ENCODE measurements around the gene CACNA2D3.

GRCh38 chr3:54211097-54211496 lies 88.7 kb downstream of the CACNA2D3 start:
- no peak for TF ChIP-seq HDGF (IDR thresholded peaks at IDR 0.05; ENCODE audit: borderline replicate concordance)
- TF ChIP-seq BHLHE40 (IDR thresholded peaks at IDR 0.05; ENCODE audit: borderline replicate concordance), result no peak
- no peak for TF ChIP-seq TARDBP (IDR thresholded peaks at IDR 0.05)
- no peak for TF ChIP-seq SUZ12 (IDR thresholded peaks at IDR 0.05)
- no peak for TF ChIP-seq ARNT (IDR thresholded peaks at IDR 0.05)
- TF ChIP-seq SP1 (IDR thresholded peaks at IDR 0.05), result no peak
- no peak for TF ChIP-seq CTBP1 (IDR thresholded peaks at IDR 0.05; ENCODE audit: borderline replicate concordance)
- no peak for TF ChIP-seq FOXM1 (IDR thresholded peaks at IDR 0.05; ENCODE audit: borderline replicate concordance)
- no peak for TF ChIP-seq ELF4 (IDR thresholded peaks at IDR 0.05)
- TF ChIP-seq LEF1 (IDR thresholded peaks at IDR 0.05; ENCODE audit: borderline replicate concordance), result no peak
- TF ChIP-seq ZNF384 (IDR thresholded peaks at IDR 0.05), result no peak
- no peak for TF ChIP-seq FOXA1 (IDR thresholded peaks at IDR 0.05)
- TF ChIP-seq FOXK2 (IDR thresholded peaks at IDR 0.05), result no peak
- TF ChIP-seq PKNOX1 (IDR thresholded peaks at IDR 0.05), result no peak

All from HEK293T (cell line).